ENCODE results near the gene PLEKHJ1.

DNA sequence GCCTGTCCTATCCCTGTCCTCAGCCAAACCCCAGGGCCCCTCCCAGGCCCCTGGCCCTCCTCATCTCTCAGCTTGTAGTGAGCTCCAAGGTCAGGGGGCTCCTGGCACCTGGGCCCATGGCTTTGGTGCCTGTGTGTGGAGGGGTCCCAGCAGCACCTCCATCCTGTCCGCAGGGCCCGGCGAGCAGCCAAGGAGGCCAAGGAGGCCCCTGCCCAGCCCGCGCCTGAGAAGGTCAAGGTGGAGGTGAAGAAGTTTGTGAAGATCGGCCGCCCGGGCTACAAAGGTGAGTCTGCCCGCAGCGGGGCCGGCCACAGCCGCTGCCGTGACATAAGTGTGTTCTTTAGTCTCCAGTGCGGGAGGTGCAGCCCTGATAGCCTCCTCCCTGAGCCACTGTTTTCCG is 9.1 kb upstream of the PLEKHJ1 start:
- TF ChIP-seq, protein P1, sequence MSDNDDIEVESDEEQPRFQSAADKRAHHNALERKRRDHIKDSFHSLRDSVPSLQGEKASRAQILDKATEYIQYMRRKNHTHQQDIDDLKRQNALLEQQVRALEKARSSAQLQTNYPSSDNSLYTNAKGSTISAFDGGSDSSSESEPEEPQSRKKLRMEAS (CRISPR knock-in tag; IDR thresholded peaks at IDR 0.05): no peak
- TF ChIP-seq EZH2 (IDR thresholded peaks at IDR 0.05; ENCODE audit: borderline replicate concordance, low read depth, low read length): no peak
- TF ChIP-seq ZNF699 (CRISPR knock-in tag; IDR thresholded peaks at IDR 0.05; ENCODE audit: insufficient replicate concordance): no peak
- TF ChIP-seq NR2F6 (CRISPR knock-in tag; IDR thresholded peaks at IDR 0.05): no peak
- TF ChIP-seq E4F1 (CRISPR knock-in tag; IDR thresholded peaks at IDR 0.05; ENCODE audit: borderline replicate concordance): no peak
- TF ChIP-seq, protein P2, sequence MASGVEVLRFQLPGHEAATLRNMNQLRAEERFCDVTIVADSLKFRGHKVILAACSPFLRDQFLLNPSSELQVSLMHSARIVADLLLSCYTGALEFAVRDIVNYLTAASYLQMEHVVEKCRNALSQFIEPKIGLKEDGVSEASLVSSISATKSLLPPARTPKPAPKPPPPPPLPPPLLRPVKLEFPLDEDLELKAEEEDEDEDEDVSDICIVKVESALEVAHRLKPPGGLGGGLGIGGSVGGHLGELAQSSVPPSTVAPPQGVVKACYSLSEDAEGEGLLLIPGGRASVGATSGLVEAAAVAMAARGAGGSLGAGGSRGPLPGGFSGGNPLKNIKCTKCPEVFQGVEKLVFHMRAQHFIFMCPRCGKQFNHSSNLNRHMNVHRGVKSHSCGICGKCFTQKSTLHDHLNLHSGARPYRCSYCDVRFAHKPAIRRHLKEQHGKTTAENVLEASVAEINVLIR (CRISPR knock-in tag; IDR thresholded peaks at IDR 0.05): no peak
- TF ChIP-seq CTCF (IDR thresholded peaks at IDR 0.05 in 2 of 3, conservative IDR thresholded peaks at IDR 0.05 in 1 of 3; ENCODE audit: insufficient read depth in 2 of 3, low read depth in 1 of 3, low read length in 3 of 3): no peak
- TF ChIP-seq ZNF217 (CRISPR knock-in tag; IDR thresholded peaks at IDR 0.05): no peak

Data from K562 (cell line).